GM23338 (cell line): ENCODE data around the gene SLC39A11.

ENCODE experiments used
- CREB1 ChIP-seq: fragments of 250-450 bp; sonication (Bioruptor Pico); IDR thresholded peaks from 2 replicates; pipeline ENCODE4 v1.5.0; 2020; ENCODE audit warnings: low read depth, mild to moderate bottlenecking, moderate library complexity
- CTCF ChIP-seq, 2 experiments: fragments of 200-600 bp in 1 of 2; sonication (generic) in 1 of 2; conservative IDR thresholded peaks; 2 replicates each; pipeline versions ENCODE4 v1.5.1 to v1.6.1; 2016 to 2017; ENCODE audit warnings: antibody characterized with exemption in 2 of 2, low read depth in 2 of 2, mild to moderate bottlenecking in 2 of 2, moderate library complexity in 1 of 2
- ETS1 ChIP-seq: IDR thresholded peaks from 2 replicates; pipeline ENCODE4 v1.6.1; 2016; ENCODE audit warnings: antibody characterized with exemption
- EZH2 ChIP-seq: fragments of 200-600 bp; sonication (generic); IDR thresholded peaks from one replicate; pipeline ENCODE4 v1.8.0; 2017; ENCODE audit warnings: antibody characterized with exemption, mild to moderate bottlenecking, low read depth; ENCODE audit not compliant: unreplicated experiment
- EZH2phosphoT487 ChIP-seq: fragments of 200-600 bp; sonication (generic); IDR thresholded peaks from one replicate; pipeline ENCODE4 v1.8.1; 2018; ENCODE audit warnings: antibody characterized with exemption; ENCODE audit not compliant: unreplicated experiment
- JUNB ChIP-seq: IDR thresholded peaks from one replicate; pipeline ENCODE4 v1.6.1; 2016; ENCODE audit warnings: antibody characterized with exemption; ENCODE audit not compliant: unreplicated experiment
- NANOG ChIP-seq: IDR thresholded peaks from 2 replicates; pipeline ENCODE4 v1.6.1; 2016; ENCODE audit warnings: antibody characterized with exemption, borderline replicate concordance
- POLR2AphosphoS5 ChIP-seq: IDR thresholded peaks from 2 replicates; pipeline ENCODE4 v1.6.1; 2016; ENCODE audit warnings: antibody characterized with exemption, low read depth
- REST ChIP-seq: IDR thresholded peaks from one replicate; pipeline ENCODE4 v1.6.1; 2018; ENCODE audit warnings: antibody characterized with exemption; ENCODE audit not compliant: unreplicated experiment
- ZNF114 ChIP-seq: fragments of 250-450 bp; sonication (Bioruptor Pico); IDR thresholded peaks from 2 replicates; pipeline ENCODE4 v1.5.0; 2020; ENCODE audit warnings: mild to moderate bottlenecking, moderate library complexity

GRCh38 chr17:72786209-72786608 is 306.3 kb downstream of the SLC39A11 start:
- no peak for TF ChIP-seq POLR2AphosphoS5
- no peak for TF ChIP-seq CTCF (conservative IDR thresholded peaks at IDR 0.05; ENCODE audit: low read depth in 2 of 2)
- TF ChIP-seq EZH2: no peak
- TF ChIP-seq EZH2phosphoT487: no peak
- TF ChIP-seq CREB1 (CRISPR knock-in tag): no peak
- no peak for TF ChIP-seq ETS1
- TF ChIP-seq REST: no peak
- TF ChIP-seq ZNF114 (CRISPR knock-in tag): no peak
- TF ChIP-seq JUNB: no peak
- TF ChIP-seq NANOG: no peak
